GM19023 (cell line): ENCODE results near the gene KCNJ6.
"Not testable (repeated sequence)": the region's sequence is repeated elsewhere in the genome, so short reads cannot be mapped to it uniquely, and the experiment has no call there.

ENCODE experiments used
- ATAC-seq: cut with Tn5 transposase; IDR thresholded peaks from one replicate; pipeline ENCODE4 v1.9.1; 2021; ENCODE audit warnings: mild to moderate bottlenecking, moderate library complexity; ENCODE audit not compliant: unreplicated experiment

The KCNJ6 gene

GRCh38 chr21:37656899-37657298, 259.4 kb downstream of the KCNJ6 start:
- no peak for ATAC-seq

DNA sequence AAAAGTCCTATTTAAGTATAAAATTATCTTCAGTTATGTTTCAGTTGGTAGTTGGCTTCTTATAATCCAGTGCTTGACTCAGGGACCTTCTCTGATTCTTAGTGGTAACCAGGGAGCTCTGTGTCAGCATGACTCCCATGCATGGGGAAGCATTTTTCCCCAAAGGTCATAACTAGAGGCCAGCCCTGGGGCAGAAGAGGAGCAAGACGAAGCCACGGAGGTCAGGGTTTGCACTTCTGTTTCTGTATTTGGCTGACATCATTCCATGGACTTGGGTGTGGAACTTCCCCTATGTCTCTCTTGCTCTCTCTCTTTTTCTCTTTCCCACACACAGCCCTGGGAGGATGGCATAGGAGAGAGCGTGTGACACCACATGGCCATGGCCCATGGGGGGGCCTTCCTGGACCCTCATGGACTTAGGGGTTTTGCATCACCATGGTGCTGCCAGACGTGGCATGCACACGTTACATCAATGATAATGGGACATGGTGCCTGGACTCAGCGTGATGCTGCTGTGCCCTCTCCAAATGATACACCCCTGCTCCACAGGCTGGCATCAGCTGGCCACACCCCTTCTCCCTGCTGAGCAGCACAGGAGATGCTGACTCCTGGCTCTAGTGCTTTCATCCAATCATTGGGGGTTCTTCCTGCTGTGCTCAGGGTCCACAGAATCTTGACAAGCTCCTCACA, 260.5 kb downstream of the KCNJ6 start:
- ATAC-seq: no peak

GRCh38 chr21:37654596-37654995, 261.7 kb downstream of the KCNJ6 start:
- no peak for ATAC-seq

DNA sequence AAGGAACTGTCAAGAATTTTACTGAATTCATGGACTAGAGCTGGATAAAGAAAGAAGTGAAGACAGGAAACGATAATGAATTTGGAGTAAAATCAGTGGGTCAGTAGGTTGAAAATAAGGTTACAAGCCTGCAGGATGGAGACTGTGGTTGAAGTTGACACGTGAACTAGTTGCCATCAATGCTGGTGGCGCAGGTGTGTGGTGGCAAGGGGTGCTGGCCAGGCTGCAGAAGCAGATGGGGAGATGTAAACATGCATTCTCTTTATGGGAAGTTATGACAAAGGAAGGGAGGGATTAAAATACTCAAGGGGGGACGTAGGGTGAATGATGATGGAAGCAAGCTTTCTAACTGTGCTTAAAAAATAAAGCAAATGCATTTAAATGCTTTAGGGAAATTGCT, 263.1 kb downstream of the KCNJ6 start:
- ATAC-seq: no peak

DNA sequence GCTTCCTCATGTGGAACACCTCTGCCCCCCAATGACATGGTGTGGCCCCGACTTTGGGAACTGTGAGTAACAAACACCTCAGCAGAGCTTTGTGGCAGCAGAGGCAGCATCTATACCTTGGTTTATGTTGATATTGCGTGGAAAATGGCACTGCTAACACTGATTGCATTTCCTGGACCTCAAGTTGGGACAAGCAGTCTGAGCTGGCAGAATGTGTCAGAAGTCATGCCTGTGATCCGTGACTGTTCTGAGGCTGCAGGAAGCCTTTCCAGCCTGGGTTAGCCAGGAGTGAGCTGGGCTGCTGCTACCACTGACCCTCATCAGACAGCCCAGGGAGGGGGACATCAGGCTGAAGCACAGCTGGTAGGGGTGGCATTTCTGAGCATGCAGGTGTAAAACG, 268.5 kb downstream of the KCNJ6 start:
- ATAC-seq: no peak

DNA sequence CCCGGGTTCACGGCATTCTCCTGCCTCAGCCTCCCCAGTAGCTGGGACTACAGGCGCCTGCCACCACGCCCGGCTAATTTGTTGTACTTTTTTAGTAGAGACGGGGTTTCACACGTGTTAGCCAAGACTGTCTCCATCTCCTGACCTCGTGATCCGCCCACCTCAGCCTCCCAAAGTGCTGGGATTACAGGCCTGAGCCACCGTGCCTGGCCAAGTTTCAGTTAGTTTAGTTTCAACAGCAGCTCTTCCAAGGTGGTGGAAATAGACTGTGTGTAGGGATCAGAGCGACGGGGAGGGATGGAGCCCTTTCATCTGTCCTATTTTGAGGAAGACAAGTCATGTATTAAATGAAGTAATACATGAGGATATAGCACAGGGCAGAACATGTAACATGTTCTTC, 269.5 kb downstream of the KCNJ6 start:
- not testable (repeated sequence) for ATAC-seq

GRCh38 chr21:37645848-37646247, 270.4 kb downstream of the KCNJ6 start:
- no peak for ATAC-seq

- no peak for ATAC-seq
Measured at GRCh38 chr21:37644636-37645035, 271.6 kb downstream of the KCNJ6 start.

GRCh38 chr21:37643862-37644261, 272.4 kb downstream of the KCNJ6 start:
- not testable (repeated sequence) for ATAC-seq

- no peak for ATAC-seq
Measured at GRCh38 chr21:37642493-37642892, 273.8 kb downstream of the KCNJ6 start.

- ATAC-seq: no peak
Measured at GRCh38 chr21:37639756-37640155, 276.5 kb downstream of the KCNJ6 start.

DNA sequence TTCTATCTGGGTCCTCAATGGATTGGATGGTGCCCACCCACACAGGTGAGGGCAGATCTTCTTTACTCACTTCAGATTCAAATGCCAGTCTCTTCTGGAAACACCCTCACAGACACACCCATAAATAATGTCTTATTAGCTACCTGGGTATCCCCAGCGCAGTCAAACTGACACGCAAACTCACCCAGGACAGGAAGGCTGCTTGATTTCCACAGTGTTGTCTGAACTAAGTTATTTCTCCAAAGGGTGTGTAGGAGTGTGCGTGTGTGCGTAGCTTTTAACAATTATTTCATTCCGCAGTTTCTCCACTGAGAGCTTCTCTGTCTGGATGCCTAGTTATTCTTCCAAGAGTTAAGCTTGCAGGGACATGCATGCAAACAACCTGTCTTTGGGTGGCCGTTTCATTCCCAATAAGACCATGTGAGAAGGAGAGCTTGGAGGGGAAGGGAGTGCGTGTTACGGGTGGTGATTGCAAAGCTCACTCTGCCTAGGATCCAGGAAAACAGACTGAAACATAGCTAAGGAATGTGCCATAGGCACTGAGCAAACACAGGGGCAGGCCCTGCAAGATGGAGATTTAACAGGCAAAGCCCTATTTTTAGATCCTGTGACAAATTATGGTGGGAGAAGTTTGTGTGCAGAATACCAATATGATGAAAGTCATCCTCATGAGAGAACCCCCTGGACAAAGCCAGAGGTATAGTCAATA, 280.0 kb downstream of the KCNJ6 start:
- ATAC-seq: no peak

DNA sequence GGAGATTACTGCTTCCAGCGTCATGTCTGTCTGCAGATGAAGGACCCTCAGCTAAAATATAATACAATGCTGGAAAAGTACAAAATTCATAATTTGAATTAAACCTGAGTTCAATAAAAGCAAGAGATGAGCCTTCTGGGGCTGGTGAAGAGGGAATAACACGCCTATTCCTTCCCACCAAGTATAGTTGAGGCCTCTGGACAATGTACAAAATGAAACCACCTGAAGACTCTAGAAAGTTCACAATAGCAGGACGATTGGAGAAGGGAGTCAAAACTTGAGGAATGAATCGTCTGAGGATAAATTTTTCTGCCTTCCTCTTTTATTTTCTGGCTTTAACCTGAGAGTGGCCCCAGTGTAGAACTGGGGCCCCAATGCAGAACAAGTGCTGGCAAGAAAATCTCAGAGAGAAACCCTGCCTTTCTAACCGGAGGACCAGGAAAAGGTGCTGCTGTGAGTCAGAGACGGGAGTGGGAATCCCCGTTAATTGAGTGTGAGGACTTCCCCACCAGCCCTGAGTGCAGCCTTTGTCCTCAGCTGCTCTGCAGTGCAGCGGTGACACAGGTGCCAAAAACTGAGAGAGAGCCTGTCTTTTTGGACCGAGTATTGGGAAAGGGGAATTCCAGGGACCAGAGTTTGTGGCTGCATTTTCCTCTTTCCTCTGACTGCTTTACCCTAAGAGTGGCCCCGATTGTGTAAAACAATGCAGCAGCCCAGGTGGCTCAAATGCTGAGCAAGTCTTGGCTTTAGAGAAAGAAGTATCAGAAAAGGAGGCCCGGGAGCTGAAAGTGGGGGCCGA, 284.7 kb downstream of the KCNJ6 start:
- peak; percentile 91 for ATAC-seq

GRCh38 chr21:37630872-37631271, 285.4 kb downstream of the KCNJ6 start:
- no peak for ATAC-seq

DNA sequence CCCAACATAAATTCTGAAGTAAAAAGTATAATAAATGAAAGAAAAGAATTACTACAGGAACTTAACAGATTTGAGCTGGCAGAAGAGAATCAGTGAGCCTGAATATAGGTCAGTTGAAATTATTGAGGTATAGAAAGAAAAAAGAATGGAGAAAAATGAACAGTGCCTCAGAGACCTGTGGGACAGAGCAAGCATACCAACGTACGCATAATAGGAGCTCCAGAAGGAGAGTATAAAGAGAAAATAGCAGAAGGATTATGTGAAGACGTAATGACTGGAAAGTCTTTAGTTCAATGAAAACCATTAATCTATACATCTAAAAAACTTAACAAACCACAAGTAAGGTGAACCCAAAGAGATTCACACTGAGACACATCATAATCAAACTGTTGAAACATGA, 287.9 kb downstream of the KCNJ6 start:
- no peak for ATAC-seq

GRCh38 chr21:37627561-37627960, 288.7 kb downstream of the KCNJ6 start:
- ATAC-seq: no peak

DNA sequence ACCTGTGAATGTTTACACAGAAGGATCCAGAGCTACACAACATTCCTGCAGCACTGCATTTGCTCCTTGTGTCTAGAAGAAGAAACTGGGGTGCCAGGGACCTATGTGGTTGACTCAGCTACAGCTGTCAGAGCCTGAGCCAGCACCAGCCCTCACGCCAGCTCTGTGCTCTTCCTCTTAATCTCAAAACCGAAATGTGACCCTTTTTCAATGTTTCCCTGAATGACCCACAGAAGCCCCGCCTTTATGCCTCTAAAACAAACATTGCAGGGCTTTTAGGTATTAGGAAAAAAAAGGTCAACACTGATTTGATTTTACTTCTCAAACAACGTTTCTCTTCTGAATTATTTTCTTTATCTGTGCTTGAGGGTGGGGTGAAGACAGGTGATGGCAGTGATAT, 289.2 kb downstream of the KCNJ6 start:
- ATAC-seq: no peak

GRCh38 chr21:37626320-37626719, 289.9 kb downstream of the KCNJ6 start:
- ATAC-seq: no peak

- no peak for ATAC-seq
Measured at GRCh38 chr21:37623689-37624088, 292.6 kb downstream of the KCNJ6 start.

GRCh38 chr21:37623183-37623582, 293.1 kb downstream of the KCNJ6 start:
- no peak for ATAC-seq

DNA sequence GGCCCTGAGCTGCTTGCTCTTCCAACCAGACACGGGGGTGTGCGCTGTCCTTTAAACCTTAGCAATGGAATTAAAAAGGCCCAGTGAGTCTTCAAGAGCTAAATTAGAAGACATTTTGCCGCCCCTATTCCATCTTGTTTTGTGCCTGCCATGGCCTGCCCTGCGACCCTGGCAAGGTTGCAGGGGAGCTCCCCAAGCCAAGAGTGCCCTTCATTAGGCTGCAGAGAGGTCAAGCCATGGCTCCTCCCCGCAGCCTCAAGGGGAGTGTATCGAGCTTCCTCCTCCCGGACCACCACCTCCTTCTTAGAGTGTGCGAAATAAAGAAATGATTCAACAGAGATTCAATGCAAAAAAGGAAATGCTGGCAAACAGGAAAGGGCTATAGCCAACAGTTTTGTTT, 293.5 kb downstream of the KCNJ6 start:
- ATAC-seq: no peak

DNA sequence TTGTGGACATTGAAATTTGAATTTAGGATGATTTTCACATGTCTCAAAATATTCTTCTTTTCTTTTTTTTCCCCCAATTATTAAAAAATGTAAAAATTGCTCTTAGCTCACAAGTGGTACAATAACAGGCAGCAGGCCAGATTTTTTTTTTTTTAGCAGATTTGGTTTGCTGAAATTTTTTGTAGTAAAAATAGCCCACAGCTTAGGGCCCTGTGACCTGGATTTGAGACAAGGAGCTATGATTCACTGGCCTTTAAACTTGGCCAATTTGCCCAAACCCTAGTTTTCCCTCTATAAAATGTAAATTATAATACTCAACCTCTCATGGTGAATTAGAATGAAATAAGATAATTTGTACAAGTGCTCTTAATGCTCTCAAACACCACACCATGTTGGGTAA, 295.9 kb downstream of the KCNJ6 start:
- ATAC-seq: no peak
